HG02759 (cell line): ENCODE results near the gene MRPL23.

Source experiments
- ATAC-seq: cut with Tn5 transposase; IDR thresholded peaks from one replicate; pipeline ENCODE4 v1.9.1; 2021; ENCODE audit warnings: mild to moderate bottlenecking, moderate library complexity; ENCODE audit not compliant: unreplicated experiment

The MRPL23 gene

DNA sequence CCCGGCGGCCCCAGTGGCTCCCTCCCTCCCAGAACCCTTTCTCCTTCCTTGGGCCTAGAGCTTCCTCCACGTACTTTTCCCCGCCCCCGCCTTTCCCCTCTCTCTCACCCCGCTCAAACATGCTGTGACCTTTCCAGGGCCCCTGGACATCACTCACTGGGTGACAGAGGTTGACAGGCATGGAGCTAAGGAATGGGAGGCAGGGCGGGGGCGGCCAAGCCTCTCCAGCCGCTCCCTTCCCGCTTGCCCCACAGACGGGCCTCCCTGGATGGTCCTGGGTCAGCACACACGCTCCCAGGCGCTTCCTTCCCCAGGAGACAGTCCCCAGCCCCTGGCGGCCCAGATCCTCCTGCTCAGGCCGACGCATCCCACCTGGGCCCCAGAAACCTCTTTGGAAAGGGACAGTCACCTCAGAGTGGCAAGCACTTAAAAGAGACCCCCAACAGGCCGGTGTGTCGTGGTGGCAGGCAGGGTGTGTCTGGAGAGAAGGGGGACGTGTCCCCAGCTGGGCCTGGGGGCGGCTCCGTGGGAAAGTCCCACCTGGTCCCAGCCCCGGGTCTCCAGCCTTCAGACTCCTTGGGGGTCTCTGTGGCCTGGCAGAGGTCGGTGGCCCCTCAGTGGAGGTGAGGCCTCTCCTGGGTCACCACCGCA lies 41.7 kb downstream of the MRPL23 start:
- no peak for ATAC-seq

DNA sequence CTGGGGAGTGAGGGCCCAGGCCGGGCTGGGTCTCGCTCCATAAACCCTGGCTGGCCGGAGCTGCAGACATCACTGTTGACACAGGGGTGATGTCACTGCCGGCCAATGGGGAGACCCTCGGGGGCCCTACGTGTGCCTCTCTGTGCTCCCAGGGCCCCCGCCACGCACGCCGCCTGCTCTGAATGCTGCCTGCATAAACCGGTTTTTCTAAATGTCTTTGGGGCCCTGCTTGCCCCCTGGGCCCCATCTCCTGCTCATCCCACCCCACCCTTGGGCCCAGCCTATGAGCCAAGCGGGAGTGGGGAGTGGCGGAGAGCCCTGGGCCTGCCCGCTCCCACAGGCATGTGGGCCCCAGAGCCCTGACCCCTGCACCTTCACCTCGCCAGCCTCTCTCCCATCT lies 42.8 kb downstream of the MRPL23 start:
- ATAC-seq = no peak

DNA sequence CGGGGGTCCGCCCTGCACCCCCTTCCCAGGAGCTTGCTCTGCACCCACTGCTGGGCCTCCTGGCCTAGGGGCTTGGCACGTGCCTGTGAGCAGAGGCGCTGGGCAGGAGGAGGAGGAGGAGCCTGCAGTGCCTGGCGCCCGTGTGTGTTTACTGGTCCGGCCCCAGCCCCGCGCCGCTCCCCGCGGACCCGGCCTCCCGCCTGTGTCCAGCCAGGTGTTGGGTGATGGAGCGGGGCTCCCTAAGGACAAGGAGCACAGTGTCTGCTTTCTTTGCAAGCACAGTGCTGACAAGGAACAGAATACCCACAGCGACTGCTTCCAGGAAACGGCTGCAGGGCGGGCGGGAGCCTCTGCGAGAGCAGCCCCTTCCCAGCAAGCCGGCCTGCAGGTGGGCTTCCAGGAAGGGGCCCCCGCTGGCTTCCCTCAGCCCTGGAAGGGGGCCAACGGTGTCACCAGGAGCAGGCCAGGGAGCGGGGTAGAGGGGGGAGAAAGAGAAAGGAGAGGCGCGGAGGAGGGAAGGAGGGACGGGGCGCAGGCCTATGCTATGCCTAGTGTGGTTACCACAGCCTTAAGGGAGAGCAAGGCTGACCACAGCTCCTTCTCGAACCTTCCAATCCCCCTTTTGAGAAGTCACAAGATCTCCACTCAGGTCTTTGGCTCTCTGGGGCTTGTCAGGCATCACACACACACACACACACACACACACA lies 43.9 kb downstream of the MRPL23 start:
- no peak for ATAC-seq

DNA sequence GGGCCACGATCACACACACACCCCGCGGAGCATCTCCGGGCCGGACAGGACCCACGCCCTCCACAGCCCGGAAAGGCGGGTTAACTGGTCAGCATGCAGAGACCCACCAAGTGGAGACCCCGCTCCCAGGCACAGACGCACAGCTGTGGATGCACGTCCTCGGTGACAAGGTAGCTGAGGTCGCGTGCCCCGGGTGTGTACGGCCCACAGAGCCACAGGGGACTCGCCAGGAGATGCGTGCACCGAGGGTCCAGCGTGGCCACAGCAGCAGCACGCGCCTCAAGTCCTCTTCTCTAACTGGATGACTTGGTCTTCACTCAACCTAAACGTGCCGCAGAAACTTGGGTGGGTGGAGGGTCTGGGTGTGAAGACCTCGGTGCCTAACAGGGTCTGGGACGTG lies 45.0 kb downstream of the MRPL23 start:
- no peak for ATAC-seq

DNA sequence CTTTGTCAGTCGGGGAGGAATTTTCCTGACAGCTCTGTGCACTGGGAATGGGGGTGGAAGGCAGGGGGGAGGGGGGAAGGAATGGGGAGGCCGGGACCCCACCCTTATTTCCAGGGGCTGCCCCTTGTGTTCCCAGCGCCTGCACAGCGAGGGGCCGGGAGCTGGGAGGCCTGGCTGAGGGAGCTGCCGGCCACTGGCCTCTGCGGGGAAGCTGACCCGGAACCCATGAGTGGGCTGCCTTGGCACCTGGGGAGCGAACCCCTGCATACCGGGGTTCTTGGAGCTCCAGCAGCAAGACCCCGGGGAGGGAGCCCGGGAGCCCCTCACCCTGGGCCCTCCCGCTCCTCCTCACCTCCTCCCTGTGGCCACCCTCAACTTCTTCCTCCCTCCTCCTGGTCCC lies 47.0 kb downstream of the MRPL23 start:
- no peak for ATAC-seq

DNA sequence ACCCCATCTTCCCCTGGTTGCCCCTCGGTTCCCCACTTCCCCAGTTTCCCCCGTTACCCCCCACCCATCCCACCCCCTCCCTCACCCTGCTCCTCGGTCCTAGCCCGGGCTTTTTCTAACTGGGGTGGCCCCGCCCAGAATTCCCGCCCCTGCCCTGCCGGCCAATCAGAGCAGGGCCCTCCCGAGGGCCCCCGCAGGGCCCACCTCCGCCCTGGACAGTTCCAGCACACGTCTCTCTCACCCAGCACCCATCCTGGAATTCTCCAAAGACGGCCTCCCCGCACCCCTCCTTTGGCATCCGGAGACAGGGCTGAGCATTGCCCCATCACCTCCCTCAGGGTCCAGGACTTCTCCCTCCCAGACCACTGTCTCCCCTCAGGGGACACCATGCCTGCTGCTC lies 50.6 kb downstream of the MRPL23 start, which contains the start of gene H19:
H19 (minus strand) TSS at position 88 of the 400 bp plus-strand sequence.
- ATAC-seq = no peak

DNA sequence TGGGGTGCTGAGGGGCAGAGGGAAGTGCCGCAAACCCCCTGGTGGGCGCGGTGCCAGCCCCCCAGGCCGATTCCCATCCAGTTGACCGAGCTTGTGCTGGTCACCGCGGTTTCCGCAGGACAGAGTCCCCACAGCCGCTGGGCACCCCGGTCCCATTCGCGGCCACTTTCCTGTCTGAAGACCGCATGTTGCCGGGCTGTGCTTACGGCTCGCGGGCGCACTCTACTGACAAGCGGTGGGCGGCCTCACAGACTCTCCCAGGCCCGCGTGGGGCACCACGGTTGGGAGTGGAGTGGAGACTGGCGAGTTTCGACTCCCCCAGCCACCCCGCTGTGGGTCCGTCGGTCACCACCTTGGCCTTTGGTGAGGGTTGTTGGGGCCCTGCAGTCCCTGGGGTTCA lies 51.2 kb downstream of the MRPL23 start:
- no peak for ATAC-seq

DNA sequence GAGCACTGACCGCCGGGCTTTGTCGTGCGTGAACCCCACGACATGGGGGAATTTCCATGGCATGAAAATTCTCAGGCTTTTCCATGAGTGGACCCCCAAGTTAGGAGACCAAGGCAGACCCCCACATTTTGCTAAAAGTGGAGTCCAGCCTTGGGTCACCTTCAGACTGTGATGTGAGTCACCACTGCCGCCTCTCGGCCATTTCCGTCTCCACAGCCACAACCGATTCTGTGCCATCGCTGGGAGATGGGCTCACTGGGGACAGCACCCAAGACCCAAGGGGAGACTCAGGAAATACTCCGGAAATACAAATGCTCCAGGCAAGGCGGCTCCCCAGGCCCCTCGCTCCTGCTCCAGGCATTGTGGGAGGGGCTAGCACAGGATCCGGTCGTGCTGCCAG lies 51.7 kb downstream of the MRPL23 start:
- no peak for ATAC-seq

DNA sequence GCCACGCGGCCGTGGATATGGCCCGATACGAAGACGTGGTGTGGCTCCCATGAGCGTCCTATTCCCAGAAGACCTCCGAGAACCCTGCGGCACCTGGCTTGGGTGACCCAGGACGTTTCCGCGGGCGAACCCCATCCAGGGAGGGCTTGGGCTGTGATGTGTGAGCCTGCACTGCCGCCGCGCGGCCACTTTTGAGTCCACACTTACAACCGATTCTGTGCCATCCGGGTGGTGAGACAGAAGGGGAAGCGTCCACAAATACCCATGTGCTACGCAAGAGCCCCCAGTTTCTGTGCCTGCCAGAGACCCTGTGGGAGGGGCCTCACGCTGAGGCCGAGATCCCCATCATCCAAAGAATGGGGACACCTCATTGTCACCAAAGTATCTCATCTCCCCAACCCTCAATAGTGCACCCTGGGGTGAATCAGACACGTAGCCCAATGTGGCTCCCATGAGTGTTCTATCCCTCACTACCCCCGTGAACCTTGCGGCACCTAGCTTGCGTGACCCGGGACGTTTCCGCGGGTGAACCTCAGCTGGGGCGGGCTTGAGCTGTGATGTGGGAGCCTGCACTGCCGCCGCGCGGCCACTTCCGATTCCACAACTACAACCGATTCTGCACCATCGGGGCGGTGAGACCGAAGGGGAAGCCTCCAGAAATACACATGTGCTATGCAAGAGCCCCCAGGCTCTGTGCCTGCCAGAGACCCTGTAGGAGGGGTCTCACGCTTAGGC lies 55.1 kb downstream of the MRPL23 start:
- ATAC-seq = no peak

DNA sequence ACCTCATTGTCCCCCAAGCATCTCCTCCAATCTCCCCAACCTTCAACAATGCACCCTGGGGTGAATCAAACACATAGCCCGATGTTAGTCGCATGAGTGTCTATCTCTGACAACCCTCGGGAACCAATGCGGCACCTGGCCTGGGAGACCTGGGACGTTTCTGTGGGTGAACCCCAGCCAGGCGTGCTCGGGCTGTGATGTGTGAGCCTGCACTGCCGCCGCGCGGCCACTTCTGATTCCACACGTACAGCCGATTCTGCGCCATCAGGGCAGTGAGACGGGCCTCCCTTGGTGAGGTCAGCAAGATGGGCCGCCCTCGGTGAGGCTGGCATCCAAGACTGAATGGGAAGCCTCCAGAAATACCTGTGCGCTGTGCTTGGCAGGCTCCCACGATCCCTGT lies 55.7 kb downstream of the MRPL23 start:
- no peak for ATAC-seq

DNA sequence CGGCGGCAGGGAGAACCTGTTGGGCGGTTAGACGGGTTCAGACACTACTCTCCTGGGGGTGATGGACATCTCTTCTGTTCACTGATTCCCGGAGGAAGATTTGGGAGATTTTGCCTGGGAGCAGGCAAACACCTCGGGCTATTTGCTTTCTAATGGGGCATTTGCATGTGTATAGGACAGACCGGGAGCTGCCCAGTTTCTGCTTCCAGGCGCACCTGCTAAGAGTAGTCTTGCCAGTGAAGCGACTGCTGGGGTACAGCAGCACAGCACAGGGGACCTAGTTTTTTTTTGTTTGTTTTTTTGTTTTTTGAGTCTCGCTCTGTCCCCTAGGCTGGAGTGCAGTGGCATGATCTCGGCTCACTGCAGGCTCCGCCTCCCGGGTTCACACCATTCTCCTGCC lies 57.3 kb downstream of the MRPL23 start:
- ATAC-seq = no peak
